IMR-90 (cell line): ENCODE data around the gene S1PR1.

Experiments
- BHLHE40 ChIP-seq: fragments of 150-350 bp; IDR thresholded peaks from 2 replicates; pipeline ENCODE4 v1.6.1; 2016; ENCODE audit warnings: mild to moderate bottlenecking, low read depth, low read length
- CEBPB ChIP-seq: IDR thresholded peaks from 2 replicates; pipeline ENCODE4 v1.6.1; 2012; ENCODE audit warnings: low read depth, low read length, improper control_type of control experiment
- CHD1 ChIP-seq: IDR thresholded peaks from 2 replicates; pipeline ENCODE4 v1.6.1; 2012; ENCODE audit warnings: low read depth, low read length, improper control_type of control experiment
- CTCF ChIP-seq: conservative IDR thresholded peaks from 2 replicates; pipeline ENCODE4 v1.5.1; 2012; ENCODE audit warnings: mild to moderate bottlenecking, low read depth, low read length, improper control_type of control experiment
- FOS ChIP-seq: fragments of 150-350 bp; IDR thresholded peaks from 2 replicates; pipeline ENCODE4 v1.6.1; 2016; ENCODE audit warnings: low read depth, low read length
- MAFK ChIP-seq: IDR thresholded peaks from 2 replicates; pipeline ENCODE4 v1.6.1; 2012; ENCODE audit warnings: low read depth, low read length, improper control_type of control experiment
- MAZ ChIP-seq: IDR thresholded peaks from 2 replicates; pipeline ENCODE4 v1.6.1; 2012; ENCODE audit warnings: low read depth, mild to moderate bottlenecking, low read length, improper control_type of control experiment, moderate library complexity, borderline replicate concordance
- MXI1 ChIP-seq: IDR thresholded peaks from 2 replicates; pipeline ENCODE4 v1.6.1; 2012; ENCODE audit warnings: low read depth, mild to moderate bottlenecking, low read length, moderate library complexity, borderline replicate concordance
- NFE2L2 ChIP-seq: fragments of 150-350 bp; IDR thresholded peaks from 2 replicates; pipeline ENCODE4 v1.6.1; 2016; ENCODE audit warnings: low read depth, mild to moderate bottlenecking, low read length
- POLR2A ChIP-seq: IDR thresholded peaks from 2 replicates; pipeline ENCODE4 v1.6.1; 2012; ENCODE audit warnings: mild to moderate bottlenecking, low read depth, low read length
- RAD21 ChIP-seq: IDR thresholded peaks from 2 replicates; pipeline ENCODE4 v1.6.1; 2012; ENCODE audit warnings: low read length, improper control_type of control experiment
- RCOR1 ChIP-seq: IDR thresholded peaks from 2 replicates; pipeline ENCODE4 v1.6.1; 2012; ENCODE audit warnings: mild to moderate bottlenecking, low read length, improper control_type of control experiment; ENCODE audit not compliant: insufficient replicate concordance
- RFX5 ChIP-seq: IDR thresholded peaks from 2 replicates; pipeline ENCODE4 v1.8.0; 2012; ENCODE audit warnings: low read depth, mild to moderate bottlenecking, low read length, moderate library complexity
- USF2 ChIP-seq: fragments of 150-350 bp; IDR thresholded peaks from 2 replicates; pipeline ENCODE4 v1.6.1; 2017; ENCODE audit warnings: mild to moderate bottlenecking, antibody characterized with exemption, low read length, low read depth

- TF ChIP-seq POLR2A = no peak
- no peak for TF ChIP-seq CTCF
- no peak for TF ChIP-seq CEBPB
- no peak for TF ChIP-seq USF2
- no peak for TF ChIP-seq RFX5
- TF ChIP-seq RAD21 = no peak
- TF ChIP-seq MXI1 = no peak
- no peak for TF ChIP-seq NFE2L2
- no peak for TF ChIP-seq MAZ
- TF ChIP-seq CHD1 = no peak
- TF ChIP-seq BHLHE40 = no peak
- no peak for TF ChIP-seq RCOR1
- no peak for TF ChIP-seq MAFK
- TF ChIP-seq FOS = no peak
Measured at GRCh38 chr1:101262060-101262459, 25.2 kb downstream of the S1PR1 start.
